GM12878 (cell line): ENCODE results near the gene PLAGL1. TPM values are rescaled to one million over a fixed set of nuclear protein-coding genes. Genes with fewer than 3 reads are reported as not detected.

ENCODE experiments used
- ATAC-seq: fragments of 200-7000 bp; cut with Tn5 transposase; 3 replicates; pipeline ENCODE4 v1.9.1; 2020; ENCODE audit warnings: mild to moderate bottlenecking, moderate library complexity
- BruUV-seq: library from RNA; stranded (reverse); fragments of 400-500 nt; replicated peaks from 2 replicates; lab custom pipeline; 2021; lab: Mats Ljungman, UMichigan
- CTCF ChIA-PET: fragments of 300-600 bp; sonication (Branson Sonifier 250); formaldehyde crosslinking; extraction: SDS; loops from one replicate; lab custom pipeline; 2021; ENCODE audit warnings: inconsistent platforms; lab: Yijun Ruan, JAX
- POLR2A ChIA-PET: fragments of 350-600 bp; formaldehyde crosslinking; extraction: SDS; loops from one replicate; lab custom pipeline; 2021; ENCODE audit warnings: inconsistent platforms; lab: Charles Lee
- RAD21 ChIA-PET: fragments of 300-600 bp; sonication (Branson Sonifier 250); formaldehyde crosslinking; loops from one replicate; lab custom pipeline; 2023; ENCODE audit warnings: antibody characterized with exemption; ENCODE audit not compliant: unreplicated experiment; lab: Charles Lee
- SMC1A ChIA-PET: fragments of 300-600 bp; sonication (Branson Sonifier 250); formaldehyde crosslinking; loops from one replicate; lab custom pipeline; 2023; ENCODE audit not compliant: unreplicated experiment, uncharacterized antibody; lab: Charles Lee
- DNase-seq: peaks from one replicate; pipeline ENCODE4 v3.0.0-alpha.2; 2011; ENCODE audit warnings: low read depth, low spot score
- FAIRE-seq: peaks from 3 replicates; lab custom pipeline; 2011; peaks lifted over from hg19 to GRCh38; lab: Jason Lieb, UNC
- H2AFZ ChIP-seq: 2 replicates; pipeline ENCODE4 v1.6.0; 2011; ENCODE audit warnings: low read depth, low read length, control low read depth; ENCODE audit not compliant: control insufficient read depth
- H3K27ac ChIP-seq: 2 replicates; pipeline ENCODE4 v1.5.1; 2011; ENCODE audit warnings: control low read depth; ENCODE audit not compliant: control insufficient read depth, insufficient read depth
- H3K27me3 ChIP-seq, 2 experiments: replicated peaks in 1 of 2; 2 replicates each; pipeline versions ENCODE4 v1.6.0 to v1.6.1; 2011; ENCODE audit warnings: low read length in 1 of 2; ENCODE audit not compliant: control insufficient read depth in 2 of 2, insufficient read depth in 2 of 2
- H3K36me3 ChIP-seq, 2 experiments: 2 replicates each; pipeline ENCODE4 v1.5.1; 2011; ENCODE audit warnings: low read length in 1 of 2; ENCODE audit not compliant: control insufficient read depth in 2 of 2, insufficient read depth in 2 of 2
- H3K4me1 ChIP-seq: 2 replicates; pipeline ENCODE4 v1.6.1; 2011; ENCODE audit warnings: mild to moderate bottlenecking, low read length, moderate library complexity, mixed read lengths; ENCODE audit not compliant: control insufficient read depth, insufficient read depth
- H3K4me2 ChIP-seq: 2 replicates; pipeline ENCODE4 v1.6.0; 2011; ENCODE audit warnings: control low read depth; ENCODE audit not compliant: control insufficient read depth, insufficient read depth
- H3K4me3 ChIP-seq: fragments of 200-600 bp; sonication (generic); 2 replicates; pipeline ENCODE4 v1.5.1; 2016
- H3K79me2 ChIP-seq: 2 replicates; pipeline ENCODE4 v1.6.0; 2011; ENCODE audit warnings: low read length; ENCODE audit not compliant: control insufficient read depth, insufficient read depth
- H3K9ac ChIP-seq: 2 replicates; pipeline ENCODE4 v1.8.0; 2011; ENCODE audit warnings: low read length, control low read depth, mixed read lengths; ENCODE audit not compliant: control insufficient read depth, insufficient read depth
- H3K9me3 ChIP-seq: replicated peaks from 3 replicates; pipeline ENCODE4 v1.5.1; 2011; ENCODE audit warnings: mild to moderate bottlenecking, low read length; ENCODE audit not compliant: control insufficient read depth, insufficient read depth
- H4K20me1 ChIP-seq: 2 replicates; pipeline ENCODE4 v1.6.0; 2011; ENCODE audit not compliant: control insufficient read depth, insufficient read depth
- EED ChIP-seq: sonication (generic); IDR thresholded peaks from 2 replicates; pipeline ENCODE4 v1.6.1; 2016; ENCODE audit warnings: antibody characterized with exemption, low read depth
- EP300 ChIP-seq, 2 experiments: fragments of 150-350 bp in 1 of 2; IDR thresholded peaks; 2 replicates each; pipeline ENCODE4 v1.6.1; 2011 to 2012; ENCODE audit warnings: low read depth in 2 of 2, low read length in 2 of 2, borderline replicate concordance in 1 of 2, improper control_type of control experiment in 1 of 2, inconsistent platforms in 1 of 2; ENCODE audit not compliant: control insufficient read depth in 1 of 2
- ESRRA ChIP-seq: IDR thresholded peaks from 2 replicates; pipeline ENCODE4 v1.6.1; 2012; ENCODE audit warnings: mild to moderate bottlenecking, low read length, improper control_type of control experiment
- IKZF2 ChIP-seq, 2 experiments: fragments of 450-650 bp; IDR thresholded peaks; 2 replicates each; pipeline ENCODE4 v1.6.1; 2017; ENCODE audit warnings: mild to moderate bottlenecking in 2 of 2, moderate library complexity in 2 of 2
- LARP7 ChIP-seq: fragments of 450-650 bp; IDR thresholded peaks from 2 replicates; pipeline ENCODE4 v1.6.1; 2017; ENCODE audit warnings: mild to moderate bottlenecking
- NR2C2 ChIP-seq: IDR thresholded peaks from 2 replicates; pipeline ENCODE4 v1.6.1; 2011; ENCODE audit warnings: borderline replicate concordance, low read depth; ENCODE audit not compliant: control insufficient read depth, insufficient read length
- POLR2A ChIP-seq: IDR thresholded peaks from 2 replicates; pipeline ENCODE4 v1.6.1; 2011; ENCODE audit warnings: low read depth, mild to moderate bottlenecking, low read length
- RBBP5 ChIP-seq: fragments of 200-600 bp; sonication (generic); conservative IDR thresholded peaks from 2 replicates; pipeline ENCODE4 v1.6.1; 2016
- SKIL ChIP-seq: fragments of 450-650 bp; IDR thresholded peaks from 2 replicates; pipeline ENCODE4 v1.6.1; 2017; ENCODE audit warnings: mild to moderate bottlenecking, low read depth, inconsistent platforms; ENCODE audit not compliant: poor library complexity, severe bottlenecking
- ZNF207 ChIP-seq: fragments of 450-650 bp; IDR thresholded peaks from 2 replicates; pipeline ENCODE4 v1.6.1; 2014; ENCODE audit warnings: antibody characterized with exemption, mild to moderate bottlenecking, borderline replicate concordance
- WGBS: methylation state at CpG from one replicate; pipeline ENCODE4 v1.1.6; 2016; ENCODE audit warnings: low lambda C conversion rate; ENCODE audit not compliant: insufficient replicate concordance, insufficient coverage; ENCODE audit errors: missing lambda C conversion rate; 5-methylcytosine and 5-hydroxymethylcytosine counted together
- in situ Hi-C: fragments of 300-500 bp; cut with MboI; formaldehyde crosslinking; loops from 9 replicates; pipeline ENCODE4 v1.14.3; 2018; ENCODE audit warnings: mixed read lengths
- intact Hi-C: fragments of 100-400 bp; cut with micrococcal nuclease; formaldehyde crosslinking; loops from one replicate; pipeline ENCODE4 v1.14.2; 2022; ENCODE audit not compliant: unreplicated experiment
- polyA plus RNA-seq, 11 experiments: library from polyadenylated mRNA; depleted of rRNA in 4 of 11; unstranded in 6 of 11; stranded (reverse) in 5 of 11; fragments of >200 nt; fragmentation: Nextera tagmentation in 4 of 11; fragmentation: Illumina TruSeq in 1 of 11; extraction: Ambion mirVana in 4 of 11; extraction: Trizol in 1 of 11; gene quantifications; 1 replicate in 1 of 11; 2 replicates in 10 of 11; pipeline versions ENCODE4 v1.2.1 to v1.2.3, GENCODE V29; 2011 to 2016; ENCODE audit warnings: inconsistent platforms in 2 of 11, missing spikeins in 2 of 11, low read depth in 1 of 11
- total RNA-seq, 4 experiments: library from RNA; depleted of rRNA in 3 of 4; stranded (reverse); fragments of >200 nt in 3 of 4; fragmentation: Illumina TruSeq in 1 of 4; extraction: Trizol in 1 of 4; gene quantifications; 2 replicates each; pipeline versions ENCODE4 v1.2.1 to v1.2.3, GENCODE V29; 2013 to 2021

PLAGL1 gene
- total and polyA plus RNA-seq, 10 of the 15 experiments (the other 5 are each of a cell fraction or from before 2014, with no cell fraction given), result 2.6 to 19.1 (median 5.7) TPM

GRCh38 chr6:143986463-143987065 lies 21.5 kb downstream of the PLAGL1 start:
- Histone ChIP-seq H3K9ac (no peak overlapping the region), H4K20me1 (no peaks in the 10 kb centered on the region), H3K79me2 (no peaks in the 10 kb centered on the region), H3K27me3 (no peaks in the 10 kb centered on the region; a peak in 1 of 4 replicates), H3K36me3 (no peaks in the 10 kb centered on the region), H3K4me2 (no peak overlapping the region), H3K4me1 (no peaks in the 10 kb centered on the region), H3K9me3 (no peaks in the 10 kb centered on the region), H3K4me3 (no peak overlapping the region), H3K27ac (no peak overlapping the region), H2AFZ (no peak overlapping the region)
- no peak for TF ChIP-seq RBBP5
- TF ChIP-seq EED, result no peak
- TF ChIP-seq SKIL, result no peak
- no peak for TF ChIP-seq ESRRA
- ChIA-PET POLR2A (no interaction called here), SMC1A (interaction anchor here (0.6 to 1.1 kb wide), 4 partner anchors 12 to 411 kb away, joined by 3 to 4 read pairs (median 3); no protein-coding TSS in a partner anchor), RAD21 (no interaction called here), CTCF (interaction anchor here (0.8 to 1.8 kb wide), 5 partner anchors 9 to 48 kb away, joined by 3 to 8 read pairs (median 4); no protein-coding TSS in a partner anchor)
- no peak for ATAC-seq
- DNase-seq, result no peak
- intact Hi-C loops (no loop called here), in situ Hi-C loops (no loop called here)
- FAIRE-seq, result no peak
- WGBS, result 58% methylated on average over 5 of the region's 5 CpGs
- BruUV-seq, result no TSS peak

- H2AFZ ChIP-seq, result no peak overlapping the region
- no TSS peak for BruUV-seq
- ChIA-PET POLR2A (no interaction called here), RAD21 (no interaction called here), SMC1A (interaction anchor here (1.4 kb wide), 1 partner anchor 41 kb away, joined by 4 read pairs; no protein-coding TSS in a partner anchor), CTCF (no interaction called here)
- intact Hi-C loops, result no loop called here
- H3K9ac ChIP-seq, result no peak overlapping the region
- no peak for TF ChIP-seq POLR2A
- TF ChIP-seq IKZF2 (IDR thresholded peaks at IDR 0.05), result no peak
- no peak for TF ChIP-seq NR2C2
- TF ChIP-seq EP300 (IDR thresholded peaks at IDR 0.05; ENCODE audit: borderline replicate concordance in 1 of 2, control insufficient read depth in 1 of 2, low read depth in 2 of 2, low read length in 2 of 2), result no peak
- no peak for TF ChIP-seq ZNF207
- no peak for TF ChIP-seq LARP7
- H4K20me1 ChIP-seq, result no peaks in the 10 kb centered on the region
- DNase-seq (no peak), ATAC-seq (no peak), FAIRE-seq (no peak)
- no peaks in the 10 kb centered on the region for H3K9me3 ChIP-seq
- H3K27ac ChIP-seq, result no peak overlapping the region
- in situ Hi-C loops, result no loop called here
- H3K79me2 ChIP-seq, result no peaks in the 10 kb centered on the region
- H3K4me1 ChIP-seq, result no peaks in the 10 kb centered on the region
- H3K36me3 ChIP-seq, result no peaks in the 10 kb centered on the region
- WGBS, result 62% methylated on average over 2 of the region's 2 CpGs
- no peak overlapping the region for H3K4me3 ChIP-seq
- H3K27me3 ChIP-seq, result no peaks in the 10 kb centered on the region
- no peak overlapping the region for H3K4me2 ChIP-seq
These were observed 23.4 kb downstream of the PLAGL1 start for GRCh38 chr6:143984666-143985065.
